GM23338 (cell line): ENCODE results near the gene SLC8A1. TPM values are rescaled to one million over a fixed set of nuclear protein-coding genes. Genes with fewer than 3 reads are reported as not detected.
A peak's percentile ranks its signal among the peaks of the same experiment; 100 is the strongest.

Experiments
- ATAC-seq: fragments of 200-7000 bp; cut with Tn5 transposase; 3 replicates; pipeline ENCODE4 v1.9.1; 2020
- DNase-seq: peaks from one replicate; pipeline ENCODE4 v3.0.0-alpha.2; 2015; ENCODE audit warnings: low spot score
- H2AFZ ChIP-seq: fragments of 200-600 bp; sonication (generic); 2 replicates; pipeline ENCODE4 v1.8.0; 2016; ENCODE audit warnings: antibody characterized with exemption, mild to moderate bottlenecking, moderate library complexity
- H3F3A ChIP-seq: fragments of 200-600 bp; sonication (generic); replicated peaks from 2 replicates; pipeline ENCODE4 v1.8.0; 2017; ENCODE audit warnings: antibody characterized with exemption, mixed run types, low read depth
- H3K27ac ChIP-seq: fragments of 200-600 bp; sonication (generic); 2 replicates; pipeline ENCODE4 v1.6.1; 2016; ENCODE audit warnings: low read depth
- H3K27me3 ChIP-seq: fragments of 200-600 bp; sonication (generic); 2 replicates; pipeline ENCODE4 v1.8.0; 2016; ENCODE audit warnings: mild to moderate bottlenecking, mixed run types, moderate library complexity; ENCODE audit not compliant: insufficient read depth
- H3K36me3 ChIP-seq: fragments of 200-600 bp; sonication (generic); 2 replicates; pipeline ENCODE4 v1.8.0; 2016; ENCODE audit warnings: mild to moderate bottlenecking; ENCODE audit not compliant: insufficient read depth
- H3K4me1 ChIP-seq: fragments of 200-600 bp; sonication (generic); 2 replicates; pipeline ENCODE4 v1.8.0; 2016; ENCODE audit warnings: mild to moderate bottlenecking, moderate library complexity; ENCODE audit not compliant: insufficient read depth
- H3K4me2 ChIP-seq: fragments of 200-600 bp; sonication (generic); 2 replicates; pipeline ENCODE4 v1.7.1; 2017; ENCODE audit warnings: mixed run types
- H3K4me3 ChIP-seq: fragments of 200-600 bp; sonication (generic); 2 replicates; pipeline ENCODE4 v1.6.1; 2016; ENCODE audit warnings: mixed run types
- H3K79me2 ChIP-seq: fragments of 200-600 bp; sonication (generic); replicated peaks from 2 replicates; pipeline ENCODE4 v1.8.0; 2017; ENCODE audit warnings: mild to moderate bottlenecking; ENCODE audit not compliant: insufficient read depth
- H3K9me2 ChIP-seq: fragments of 200-600 bp; sonication (generic); 2 replicates; pipeline ENCODE4 v1.8.0; 2017; ENCODE audit not compliant: insufficient read depth
- H4K20me1 ChIP-seq: fragments of 200-600 bp; sonication (generic); replicated peaks from 2 replicates; pipeline ENCODE4 v1.8.0; 2017; ENCODE audit warnings: mild to moderate bottlenecking; ENCODE audit not compliant: insufficient read depth
- H3K27ac Mint-ChIP-seq: 2 replicates; pipeline ENCODE4 v1.8.0; 2020; ENCODE audit warnings: inconsistent platforms, mild to moderate bottlenecking, moderate library complexity, mixed read lengths
- H3K27me3 Mint-ChIP-seq: 3 replicates; pipeline ENCODE4 v1.8.0; 2022; ENCODE audit warnings: low read depth, mild to moderate bottlenecking, moderate library complexity, mixed read lengths, inconsistent platforms; ENCODE audit not compliant: insufficient read depth, poor library complexity
- H3K36me3 Mint-ChIP-seq: 3 replicates; pipeline ENCODE4 v1.8.0; 2021; ENCODE audit warnings: low read depth, mild to moderate bottlenecking, inconsistent platforms, moderate library complexity, mixed read lengths
- H3K4me1 Mint-ChIP-seq: 3 replicates; pipeline ENCODE4 v1.8.0; 2020; ENCODE audit warnings: mild to moderate bottlenecking, inconsistent platforms, mixed read lengths
- H3K4me3 Mint-ChIP-seq: 3 replicates; pipeline ENCODE4 v1.8.0; 2021; ENCODE audit warnings: moderate library complexity, mild to moderate bottlenecking, inconsistent platforms, mixed read lengths
- H3K9me3 Mint-ChIP-seq: 3 replicates; pipeline ENCODE4 v1.8.0; 2020; ENCODE audit warnings: moderate library complexity, mild to moderate bottlenecking, inconsistent platforms, mixed read lengths
- CTCF ChIP-seq, 2 experiments: fragments of 200-600 bp in 1 of 2; sonication (generic) in 1 of 2; conservative IDR thresholded peaks; 2 replicates each; pipeline versions ENCODE4 v1.5.1 to v1.6.1; 2016 to 2017; ENCODE audit warnings: antibody characterized with exemption in 2 of 2, low read depth in 2 of 2, mild to moderate bottlenecking in 2 of 2, moderate library complexity in 1 of 2
- ETS1 ChIP-seq: IDR thresholded peaks from 2 replicates; pipeline ENCODE4 v1.6.1; 2016; ENCODE audit warnings: antibody characterized with exemption
- EZH2 ChIP-seq: fragments of 200-600 bp; sonication (generic); IDR thresholded peaks from one replicate; pipeline ENCODE4 v1.8.0; 2017; ENCODE audit warnings: antibody characterized with exemption, mild to moderate bottlenecking, low read depth; ENCODE audit not compliant: unreplicated experiment
- EZH2phosphoT487 ChIP-seq: fragments of 200-600 bp; sonication (generic); IDR thresholded peaks from one replicate; pipeline ENCODE4 v1.8.1; 2018; ENCODE audit warnings: antibody characterized with exemption; ENCODE audit not compliant: unreplicated experiment
- JUNB ChIP-seq: IDR thresholded peaks from one replicate; pipeline ENCODE4 v1.6.1; 2016; ENCODE audit warnings: antibody characterized with exemption; ENCODE audit not compliant: unreplicated experiment
- NANOG ChIP-seq: IDR thresholded peaks from 2 replicates; pipeline ENCODE4 v1.6.1; 2016; ENCODE audit warnings: antibody characterized with exemption, borderline replicate concordance
- POLR2AphosphoS5 ChIP-seq: IDR thresholded peaks from 2 replicates; pipeline ENCODE4 v1.6.1; 2016; ENCODE audit warnings: antibody characterized with exemption, low read depth
- STAT1 ChIP-seq: IDR thresholded peaks from one replicate; pipeline ENCODE4 v1.6.1; 2016; ENCODE audit warnings: antibody characterized with exemption; ENCODE audit not compliant: unreplicated experiment
- ZNF114 ChIP-seq: fragments of 250-450 bp; sonication (Bioruptor Pico); IDR thresholded peaks from 2 replicates; pipeline ENCODE4 v1.5.0; 2020; ENCODE audit warnings: mild to moderate bottlenecking, moderate library complexity
- ZNF331 ChIP-seq: fragments of 250-450 bp; sonication (Bioruptor Pico); IDR thresholded peaks from 2 replicates; pipeline ENCODE4 v1.5.0; 2020; ENCODE audit warnings: low read depth, mild to moderate bottlenecking, moderate library complexity
- ZNF462 ChIP-seq: fragments of 250-450 bp; sonication (Bioruptor Pico); IDR thresholded peaks from 2 replicates; pipeline ENCODE4 v1.5.0; 2020; ENCODE audit warnings: mild to moderate bottlenecking, moderate library complexity
- polyA plus RNA-seq: library from polyadenylated mRNA; unstranded; fragments of >200 nt; fragmentation: Nextera tagmentation; extraction: Ambion mirVana; gene quantifications from 2 replicates; pipeline ENCODE4 v1.2.1, GENCODE V29; 2016
- total RNA-seq: library from RNA; depleted of rRNA; stranded (reverse); fragments of >200 nt; shearing (Covaris generic); gene quantifications from 2 replicates; pipeline ENCODE4 v1.2.3, GENCODE V29; 2014
- TF ChIP-seq, protein P1 (sequence below): IDR thresholded peaks from one replicate; pipeline ENCODE4 v1.6.1; 2018; ENCODE audit warnings: antibody characterized with exemption; ENCODE audit not compliant: unreplicated experiment

SLC8A1 gene
- total and polyA plus RNA-seq, 2 experiments from 2014 or later, result 2.5 to 3.3 TPM

DNA sequence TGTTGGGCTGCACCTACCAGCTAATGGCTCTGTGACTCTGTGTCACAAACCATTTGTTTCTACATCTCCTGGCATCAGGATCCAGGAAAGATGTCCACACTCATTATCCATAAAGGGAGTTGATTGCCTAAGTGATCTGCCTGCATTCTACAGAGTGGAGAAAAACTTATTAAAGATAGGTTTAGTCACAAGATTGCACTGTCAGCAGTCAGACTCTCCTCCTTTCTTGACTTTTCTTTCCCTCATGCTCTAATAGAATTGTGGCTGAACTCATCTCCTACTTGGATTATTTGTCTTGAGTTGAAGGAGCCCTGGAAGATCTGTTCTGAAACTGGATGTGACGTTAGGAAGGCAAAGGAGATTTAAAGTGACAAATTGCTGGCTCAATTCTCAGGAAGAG lies 152.7 kb downstream of the SLC8A1 start:
- Histone ChIP-seq H3K4me2 (no peak overlapping the region), H3K79me2 (no peaks in the 10 kb centered on the region), H3K36me3 (no peaks in the 10 kb centered on the region), H3K27me3 (no peaks in the 10 kb centered on the region), H4K20me1 (no peaks in the 10 kb centered on the region; the same call in 1 of the 2 replicates), H2AFZ (no peak overlapping the region), H3K27ac (no peak overlapping the region), H3K4me3 (no peak overlapping the region), H3F3A (no peaks in the 10 kb centered on the region), H3K9me2 (no peaks in the 10 kb centered on the region), H3K4me1 (no peaks in the 10 kb centered on the region)
- Mint-ChIP-seq H3K9me3 (no peaks in the 10 kb centered on the region), H3K4me1 (peaks cover 12% of the 10 kb centered on the region; the same call in 2 of the 3 replicates), H3K27ac (0 out of 2 replicates have a peak overlapping the region, but pooled peaks have one; percentile 0), H3K4me3 (no peak overlapping the region), H3K36me3 (no peaks in the 10 kb centered on the region), H3K27me3 (no peaks in the 10 kb centered on the region)
- no peak for TF ChIP-seq ETS1
- no peak for TF ChIP-seq ZNF331
- TF ChIP-seq JUNB, result no peak
- TF ChIP-seq ZNF462, result no peak
- no peak for TF ChIP-seq POLR2AphosphoS5
- TF ChIP-seq, protein P1, sequence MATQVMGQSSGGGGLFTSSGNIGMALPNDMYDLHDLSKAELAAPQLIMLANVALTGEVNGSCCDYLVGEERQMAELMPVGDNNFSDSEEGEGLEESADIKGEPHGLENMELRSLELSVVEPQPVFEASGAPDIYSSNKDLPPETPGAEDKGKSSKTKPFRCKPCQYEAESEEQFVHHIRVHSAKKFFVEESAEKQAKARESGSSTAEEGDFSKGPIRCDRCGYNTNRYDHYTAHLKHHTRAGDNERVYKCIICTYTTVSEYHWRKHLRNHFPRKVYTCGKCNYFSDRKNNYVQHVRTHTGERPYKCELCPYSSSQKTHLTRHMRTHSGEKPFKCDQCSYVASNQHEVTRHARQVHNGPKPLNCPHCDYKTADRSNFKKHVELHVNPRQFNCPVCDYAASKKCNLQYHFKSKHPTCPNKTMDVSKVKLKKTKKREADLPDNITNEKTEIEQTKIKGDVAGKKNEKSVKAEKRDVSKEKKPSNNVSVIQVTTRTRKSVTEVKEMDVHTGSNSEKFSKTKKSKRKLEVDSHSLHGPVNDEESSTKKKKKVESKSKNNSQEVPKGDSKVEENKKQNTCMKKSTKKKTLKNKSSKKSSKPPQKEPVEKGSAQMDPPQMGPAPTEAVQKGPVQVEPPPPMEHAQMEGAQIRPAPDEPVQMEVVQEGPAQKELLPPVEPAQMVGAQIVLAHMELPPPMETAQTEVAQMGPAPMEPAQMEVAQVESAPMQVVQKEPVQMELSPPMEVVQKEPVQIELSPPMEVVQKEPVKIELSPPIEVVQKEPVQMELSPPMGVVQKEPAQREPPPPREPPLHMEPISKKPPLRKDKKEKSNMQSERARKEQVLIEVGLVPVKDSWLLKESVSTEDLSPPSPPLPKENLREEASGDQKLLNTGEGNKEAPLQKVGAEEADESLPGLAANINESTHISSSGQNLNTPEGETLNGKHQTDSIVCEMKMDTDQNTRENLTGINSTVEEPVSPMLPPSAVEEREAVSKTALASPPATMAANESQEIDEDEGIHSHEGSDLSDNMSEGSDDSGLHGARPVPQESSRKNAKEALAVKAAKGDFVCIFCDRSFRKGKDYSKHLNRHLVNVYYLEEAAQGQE, result no peak
- TF ChIP-seq EZH2, result no peak
- TF ChIP-seq EZH2phosphoT487, result no peak
- no peak for TF ChIP-seq ZNF114 (CRISPR knock-in tag)
- TF ChIP-seq NANOG, result no peak
- TF ChIP-seq STAT1, result no peak
- TF ChIP-seq CTCF (conservative IDR thresholded peaks at IDR 0.05; ENCODE audit: low read depth in 2 of 2), result no peak
- DNase-seq (no peak), ATAC-seq (no peak)
